ENCODE data around the gene PVALEF.

- TF ChIP-seq RAD21 (IDR thresholded peaks at IDR 0.05; ENCODE audit: low read length) = no peak
- TF ChIP-seq EZH2phosphoT487 (IDR thresholded peaks at IDR 0.05; ENCODE audit: borderline replicate concordance, low read depth) = no peak
- TF ChIP-seq, protein P1, sequence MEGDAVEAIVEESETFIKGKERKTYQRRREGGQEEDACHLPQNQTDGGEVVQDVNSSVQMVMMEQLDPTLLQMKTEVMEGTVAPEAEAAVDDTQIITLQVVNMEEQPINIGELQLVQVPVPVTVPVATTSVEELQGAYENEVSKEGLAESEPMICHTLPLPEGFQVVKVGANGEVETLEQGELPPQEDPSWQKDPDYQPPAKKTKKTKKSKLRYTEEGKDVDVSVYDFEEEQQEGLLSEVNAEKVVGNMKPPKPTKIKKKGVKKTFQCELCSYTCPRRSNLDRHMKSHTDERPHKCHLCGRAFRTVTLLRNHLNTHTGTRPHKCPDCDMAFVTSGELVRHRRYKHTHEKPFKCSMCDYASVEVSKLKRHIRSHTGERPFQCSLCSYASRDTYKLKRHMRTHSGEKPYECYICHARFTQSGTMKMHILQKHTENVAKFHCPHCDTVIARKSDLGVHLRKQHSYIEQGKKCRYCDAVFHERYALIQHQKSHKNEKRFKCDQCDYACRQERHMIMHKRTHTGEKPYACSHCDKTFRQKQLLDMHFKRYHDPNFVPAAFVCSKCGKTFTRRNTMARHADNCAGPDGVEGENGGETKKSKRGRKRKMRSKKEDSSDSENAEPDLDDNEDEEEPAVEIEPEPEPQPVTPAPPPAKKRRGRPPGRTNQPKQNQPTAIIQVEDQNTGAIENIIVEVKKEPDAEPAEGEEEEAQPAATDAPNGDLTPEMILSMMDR (IDR thresholded peaks at IDR 0.05) = no peak
- no peak for TF ChIP-seq MXI1 (IDR thresholded peaks at IDR 0.05; ENCODE audit: low read depth, low read length)
- TF ChIP-seq MAX (IDR thresholded peaks at IDR 0.05; ENCODE audit: low read depth) = no peak
- TF ChIP-seq RXRA (IDR thresholded peaks at IDR 0.05; ENCODE audit: borderline replicate concordance, low read depth) = no peak
- TF ChIP-seq USF1 (IDR thresholded peaks at IDR 0.05; ENCODE audit: borderline replicate concordance, low read depth) = no peak
- TF ChIP-seq TCF12 (IDR thresholded peaks at IDR 0.05) = no peak
- no peak for TF ChIP-seq CHD2 (IDR thresholded peaks at IDR 0.05; ENCODE audit: low read length, partially characterized antibody)
- TF ChIP-seq EP300 (IDR thresholded peaks at IDR 0.05; ENCODE audit: borderline replicate concordance in 1 of 2, low read depth in 1 of 2, low read length in 1 of 2) = no peak
- TF ChIP-seq NFIC (IDR thresholded peaks at IDR 0.05; ENCODE audit: borderline replicate concordance) = no peak
Measured at GRCh38 chr17:81128338-81128737, 37.0 kb upstream of the PVALEF start.
